Suppressor macrophage (primary cell): ENCODE results near the gene CBLN1.
"Not testable (repeated sequence)": the region's sequence is repeated elsewhere in the genome, so short reads cannot be mapped to it uniquely, and the experiment has no call there.

ENCODE experiments used
- DNase-seq, 4 experiments: peaks; one replicate each; pipeline ENCODE4 v3.0.0-alpha.2; 2020 to 2022

The CBLN1 gene

GRCh38 chr16:49277386-49277742, 4.3 kb downstream of the CBLN1 start:
- no peak for DNase-seq

GRCh38 chr16:49276646-49277385, 4.8 kb downstream of the CBLN1 start:
- DNase-seq: no peak

- DNase-seq: no peak
These were observed 5.8 kb downstream of the CBLN1 start for GRCh38 chr16:49275870-49276269.

- no peak for DNase-seq
These were observed 6.4 kb downstream of the CBLN1 start for GRCh38 chr16:49275050-49275730.

- DNase-seq: no peak
These were observed 7.0 kb downstream of the CBLN1 start for GRCh38 chr16:49274591-49274990.

GRCh38 chr16:49273771-49274170, 7.9 kb downstream of the CBLN1 start:
- DNase-seq: no peak

GRCh38 chr16:49271363-49271762, 10.3 kb downstream of the CBLN1 start:
- DNase-seq: no peak

GRCh38 chr16:49269201-49269600, 12.4 kb downstream of the CBLN1 start:
- no peak for DNase-seq

GRCh38 chr16:49268667-49269066, 13.0 kb downstream of the CBLN1 start:
- DNase-seq: no peak

- DNase-seq: no peak
These were observed 19.1 kb downstream of the CBLN1 start for GRCh38 chr16:49262501-49262900.

GRCh38 chr16:49261930-49262329, 19.7 kb downstream of the CBLN1 start:
- DNase-seq: no peak

GRCh38 chr16:49260956-49261530, 20.6 kb downstream of the CBLN1 start:
- DNase-seq: no peak

GRCh38 chr16:49260253-49260652, 21.4 kb downstream of the CBLN1 start:
- DNase-seq: no peak

- DNase-seq: no peak
These were observed 22.3 kb downstream of the CBLN1 start for GRCh38 chr16:49259330-49259729.

- no peak for DNase-seq
These were observed 30.9 kb downstream of the CBLN1 start for GRCh38 chr16:49250689-49251088.

- no peak for DNase-seq
These were observed 33.4 kb downstream of the CBLN1 start for GRCh38 chr16:49248227-49248626.

- no peak for DNase-seq
These were observed 45.4 kb downstream of the CBLN1 start for GRCh38 chr16:49236216-49236615.

- DNase-seq: not testable (repeated sequence)
These were observed 53.3 kb downstream of the CBLN1 start for GRCh38 chr16:49228335-49228734.
